ENCODE results near the gene L3MBTL3.
"Not testable (repeated sequence)": the region's sequence is repeated elsewhere in the genome, so short reads cannot be mapped to it uniquely, and the experiment has no call there.

Gene L3MBTL3

GRCh38 chr6:130070792-130071191 is 52.4 kb downstream of the L3MBTL3 start:
- DNase-seq (ENCODE audit: extremely low read depth in 1 of 2, low read depth in 1 of 2): no peak

GRCh38 chr6:130075879-130076460 is 57.6 kb downstream of the L3MBTL3 start:
- no peak for DNase-seq (ENCODE audit: extremely low read depth in 1 of 2, low read depth in 1 of 2)

GRCh38 chr6:130076512-130076911 is 58.1 kb downstream of the L3MBTL3 start:
- DNase-seq (ENCODE audit: extremely low read depth in 1 of 2, low read depth in 1 of 2): no peak

- no peak for DNase-seq (ENCODE audit: extremely low read depth in 1 of 2, low read depth in 1 of 2)
These were observed 72.4 kb downstream of the L3MBTL3 start for GRCh38 chr6:130090796-130091195.

- no peak for DNase-seq (ENCODE audit: extremely low read depth in 1 of 2, low read depth in 1 of 2)
These were observed 75.2 kb downstream of the L3MBTL3 start for GRCh38 chr6:130093546-130093945.

GRCh38 chr6:130098317-130098716 is 79.9 kb downstream of the L3MBTL3 start:
- no peak for DNase-seq (ENCODE audit: extremely low read depth in 1 of 2, low read depth in 1 of 2)

- DNase-seq (ENCODE audit: extremely low read depth in 1 of 2, low read depth in 1 of 2): no peak
These were observed 80.7 kb downstream of the L3MBTL3 start for GRCh38 chr6:130099119-130099518.

- no peak for DNase-seq (ENCODE audit: extremely low read depth in 1 of 2, low read depth in 1 of 2)
These were observed 87.8 kb downstream of the L3MBTL3 start for GRCh38 chr6:130105996-130106704.

GRCh38 chr6:130107710-130108109 is 89.3 kb downstream of the L3MBTL3 start:
- no peak for DNase-seq (ENCODE audit: extremely low read depth in 1 of 2, low read depth in 1 of 2)

GRCh38 chr6:130111031-130111430 is 92.7 kb downstream of the L3MBTL3 start:
- DNase-seq (ENCODE audit: extremely low read depth in 1 of 2, low read depth in 1 of 2): no peak

GRCh38 chr6:130113201-130113710 is 94.9 kb downstream of the L3MBTL3 start:
- no peak for DNase-seq (ENCODE audit: extremely low read depth in 1 of 2, low read depth in 1 of 2)

GRCh38 chr6:130115036-130115435 is 96.7 kb downstream of the L3MBTL3 start:
- DNase-seq (ENCODE audit: extremely low read depth in 1 of 2, low read depth in 1 of 2): no peak

- DNase-seq (ENCODE audit: extremely low read depth in 1 of 2, low read depth in 1 of 2): no peak
These were observed 97.9 kb downstream of the L3MBTL3 start for GRCh38 chr6:130116273-130116672.

- DNase-seq (ENCODE audit: extremely low read depth in 1 of 2, low read depth in 1 of 2): not testable (repeated sequence)
These were observed 98.9 kb downstream of the L3MBTL3 start for GRCh38 chr6:130117187-130117701.

GRCh38 chr6:130118236-130118635 is 99.9 kb downstream of the L3MBTL3 start:
- DNase-seq (ENCODE audit: extremely low read depth in 1 of 2, low read depth in 1 of 2): no peak

- no peak for DNase-seq (ENCODE audit: extremely low read depth in 1 of 2, low read depth in 1 of 2)
These were observed 100.8 kb downstream of the L3MBTL3 start for GRCh38 chr6:130119211-130119610.

GRCh38 chr6:130120731-130121130 is 102.3 kb downstream of the L3MBTL3 start:
- DNase-seq (ENCODE audit: extremely low read depth in 1 of 2, low read depth in 1 of 2): no peak

- no peak for DNase-seq (ENCODE audit: extremely low read depth in 1 of 2, low read depth in 1 of 2)
These were observed 103.9 kb downstream of the L3MBTL3 start for GRCh38 chr6:130122243-130122642.

GRCh38 chr6:130127195-130127594 is 108.8 kb downstream of the L3MBTL3 start:
- DNase-seq (ENCODE audit: extremely low read depth in 1 of 2, low read depth in 1 of 2): no peak

- no peak for DNase-seq (ENCODE audit: extremely low read depth in 1 of 2, low read depth in 1 of 2)
These were observed 109.9 kb downstream of the L3MBTL3 start for GRCh38 chr6:130128326-130128725.

- no peak for DNase-seq (ENCODE audit: extremely low read depth in 1 of 2, low read depth in 1 of 2)
These were observed 111.4 kb downstream of the L3MBTL3 start for GRCh38 chr6:130129762-130130246.

- peak; percentile 5 to 24 for DNase-seq (ENCODE audit: extremely low read depth in 1 of 2, low read depth in 1 of 2)
These were observed 113.9 kb downstream of the L3MBTL3 start for GRCh38 chr6:130132286-130132701.
